ENCODE results near the gene PCDHGA9. TPM values are rescaled to one million over a fixed set of nuclear protein-coding genes. Genes with fewer than 3 reads are reported as not detected.
A peak's percentile ranks its signal among the peaks of the same experiment; 100 is the strongest.

Gene PCDHGA9
- polyA plus RNA-seq, 3 donors: not detected

GRCh38 chr5:141371572-141372475 is 30.8 kb upstream of the PCDHGA9 start:
- H3K4me3 ChIP-seq (replicated peaks in 1 of 3; ENCODE audit: low read depth in 2 of 3, low read length in 3 of 3): no peak overlapping the region
- peaks cover 8% of the 10 kb centered on the region for H3K4me1 Mint-ChIP-seq
- H3K36me3 Mint-ChIP-seq: peaks cover 6 to 11% of the 10 kb centered on the region in 2 donors
- H3K9me3 Mint-ChIP-seq: peaks cover 42 to 79% (median 67%) of the 10 kb centered on the region in 7 donors
- no peaks in the 10 kb centered on the region for H3K36me3 ChIP-seq (replicated peaks in 1 of 2; ENCODE audit: control insufficient read depth in 1 of 2, insufficient read depth in 2 of 2, low read length in 2 of 2)
- peaks cover 46 to 77% (median 72%) of the 10 kb centered on the region in 3 donors for H3K27me3 Mint-ChIP-seq (ENCODE audit: low read depth in 3 of 3)
- no peak overlapping the region for H3K27ac ChIP-seq (ENCODE audit: low read depth in 1 of 2, low read length in 2 of 2)
- 40% methylated on average over 69 of the region's 69 CpGs for WGBS (ENCODE audit: insufficient coverage)
- no peaks in the 10 kb centered on the region for H4K20me1 ChIP-seq (ENCODE audit: insufficient read depth, low read length)
- no peak for TF ChIP-seq CTCF (IDR thresholded peaks at IDR 0.05)
- no peak for DNase-seq
- H3K79me2 ChIP-seq (ENCODE audit: insufficient read depth, low read length): no peaks in the 10 kb centered on the region
- peaks cover 59 to 66% of the 10 kb centered on the region in 2 donors for H3K9me3 ChIP-seq (replicated peaks in 1 of 2; ENCODE audit: control insufficient read depth in 1 of 2, insufficient read depth in 1 of 2, low read length in 2 of 2)
- H3K27me3 ChIP-seq (ENCODE audit: control insufficient read depth in 2 of 2, insufficient read depth in 2 of 2, low read length in 2 of 2): peaks cover 37 to 96% of the 10 kb centered on the region in 2 donors
- H3K4me1 ChIP-seq (ENCODE audit: control insufficient read depth in 1 of 2, insufficient read depth in 2 of 2, low read length in 2 of 2): no peaks in the 10 kb centered on the region
- peak overlapping the region in 1 of 2 donors; percentile 59 for H3K4me3 Mint-ChIP-seq
- H2AFZ ChIP-seq (ENCODE audit: insufficient read depth, low read depth, low read length, poor library complexity, severe bottlenecking): no peak overlapping the region
- H3K4me2 ChIP-seq (replicated peaks; ENCODE audit: extremely low read depth, low read length, poor library complexity, severe bottlenecking): no peak overlapping the region
- H3K27ac Mint-ChIP-seq: no peak overlapping the region
- intact Hi-C loops (cut with micrococcal nuclease): no loop called here
- H3K9ac ChIP-seq (ENCODE audit: insufficient read depth, low read length, poor library complexity, severe bottlenecking): no peak overlapping the region

- intact Hi-C loops (cut with micrococcal nuclease): no loop called here
- WGBS (ENCODE audit: insufficient coverage): 29% methylated on average over 26 of the region's 27 CpGs
- Histone ChIP-seq H3K4me1 (ENCODE audit: control insufficient read depth in 1 of 2, insufficient read depth in 2 of 2, low read length in 2 of 2) (no peaks in the 10 kb centered on the region), H3K4me3 (replicated peaks in 1 of 3; ENCODE audit: low read depth in 2 of 3, low read length in 3 of 3) (no peak within 1 kb of the TSS), H4K20me1 (ENCODE audit: insufficient read depth, low read length) (no peaks in the 10 kb centered on the region), H3K9me3 (replicated peaks in 1 of 2; ENCODE audit: control insufficient read depth in 1 of 2, insufficient read depth in 1 of 2, low read length in 2 of 2) (peaks cover 64 to 73% of the 10 kb centered on the region in 2 donors), H3K36me3 (replicated peaks in 1 of 2; ENCODE audit: control insufficient read depth in 1 of 2, insufficient read depth in 2 of 2, low read length in 2 of 2) (no peaks in the 10 kb centered on the region), H2AFZ (ENCODE audit: insufficient read depth, low read depth, low read length, poor library complexity, severe bottlenecking) (no peak within 1 kb of the TSS), H3K27me3 (ENCODE audit: control insufficient read depth in 2 of 2, insufficient read depth in 2 of 2, low read length in 2 of 2) (peaks cover 35 to 88% of the 10 kb centered on the region in 2 donors), H3K27ac (ENCODE audit: low read depth in 1 of 2, low read length in 2 of 2) (no peak within 1 kb of the TSS), H3K9ac (ENCODE audit: insufficient read depth, low read length, poor library complexity, severe bottlenecking) (no peak within 1 kb of the TSS), H3K79me2 (ENCODE audit: insufficient read depth, low read length) (no peaks in the 10 kb centered on the region), H3K4me2 (replicated peaks; ENCODE audit: extremely low read depth, low read length, poor library complexity, severe bottlenecking) (no peak within 1 kb of the TSS)
- H3K4me3 Mint-ChIP-seq: peak within 1 kb of the TSS in 1 of 2 donors; percentile 60
- peak; percentile 17 for TF ChIP-seq CTCF (IDR thresholded peaks at IDR 0.05)
- no peak for DNase-seq
- peaks cover 8% of the 10 kb centered on the region for H3K4me1 Mint-ChIP-seq
- H3K27ac Mint-ChIP-seq: no peak within 1 kb of the TSS
- H3K27me3 Mint-ChIP-seq (ENCODE audit: low read depth in 3 of 3): peaks cover 39 to 75% (median 64%) of the 10 kb centered on the region in 3 donors
- peaks cover 6 to 11% of the 10 kb centered on the region in 2 donors for H3K36me3 Mint-ChIP-seq
- peaks cover 42 to 85% (median 73%) of the 10 kb centered on the region in 7 donors for H3K9me3 Mint-ChIP-seq
Measured at GRCh38 chr5:141373673-141374317, 28.8 kb upstream of the PCDHGA9 start, which contains the start of gene PCDHGA6. Gene PCDHGA6 (plus strand): TSS chr5:141373891. CDS start chr5:141374084, 193 bp downstream.
